Prostate gland (tissue), 2 donors: ENCODE measurements around the gene SCAMP2. TPM values are rescaled to one million over a fixed set of nuclear protein-coding genes. Genes with fewer than 3 reads are reported as not detected.

Experiments
- DNase-seq: peaks from one replicate; pipeline ENCODE4 v3.0.0-alpha.2; 2019; ENCODE audit warnings: low spot score
- H3K27ac ChIP-seq, 2 donors: fragments of 200-600 bp; sonication (generic); 2 replicates each; pipeline ENCODE4 v1.5.1; 2017 to 2019
- H3K27me3 ChIP-seq: fragments of 200-600 bp; sonication (generic); replicated peaks from 2 replicates; pipeline ENCODE4 v1.5.1; 2019; ENCODE audit not compliant: insufficient read depth
- H3K36me3 ChIP-seq, 2 donors: fragments of 200-600 bp; sonication (generic); 1 replicate in 1 of 2; 2 replicates in 1 of 2; pipeline versions ENCODE4 v1.5.1 to v1.8.1; 2017 to 2019
- H3K4me1 ChIP-seq: fragments of 200-600 bp; sonication (generic); replicated peaks from 2 replicates; pipeline ENCODE4 v1.5.1; 2019
- H3K4me3 ChIP-seq, 2 donors: fragments of 200-600 bp; sonication (generic); 2 replicates each; pipeline ENCODE4 v1.5.1; 2017 to 2019
- H3K9me3 ChIP-seq: fragments of 200-600 bp; sonication (generic); 2 replicates; pipeline ENCODE4 v1.5.1; 2017
- CTCF ChIP-seq, 4 experiments: fragments of 200-600 bp in 2 of 4; fragments of 450-650 bp in 2 of 4; sonication (generic) in 2 of 4; IDR thresholded peaks; 1 replicate in 3 of 4; 2 replicates in 1 of 4; pipeline ENCODE4 v1.5.1; 2016 to 2019; ENCODE audit warnings: antibody characterized with exemption in 4 of 4, mild to moderate bottlenecking in 2 of 4, moderate library complexity in 2 of 4
- POLR2A ChIP-seq: fragments of 450-650 bp; IDR thresholded peaks from one replicate; pipeline ENCODE4 v1.6.1; 2016; ENCODE audit warnings: antibody characterized with exemption, mild to moderate bottlenecking
- POLR2AphosphoS5 ChIP-seq: sonication (generic); formaldehyde crosslinking; IDR thresholded peaks from one replicate; pipeline ENCODE4 v1.6.1; 2017; ENCODE audit warnings: antibody characterized with exemption
- WGBS: methylation state at CpG from one replicate; pipeline ENCODE4 v1.1.5; 2018; 5-methylcytosine and 5-hydroxymethylcytosine counted together
- intact Hi-C: fragments of 100-400 bp; cut with DNase I; formaldehyde crosslinking; loops from one replicate; pipeline ENCODE4 v1.14.2; 2022
- total RNA-seq, 2 donors: library from RNA; depleted of rRNA; stranded (reverse); fragments of >200 nt; gene quantifications; one replicate each; pipeline ENCODE4 v1.1.0, GENCODE V29; 2016

The SCAMP2 gene
- total RNA-seq, 2 donors from 2014 or later, result 101 to 103 TPM

- 80% methylated on average over 15 of the region's 15 CpGs for WGBS
- Histone ChIP-seq H3K4me1 (peaks cover 7% of the 10 kb centered on the region), H3K27me3 (no peaks in the 10 kb centered on the region), H3K27ac (no peak overlapping the region), H3K36me3 (no peaks in the 10 kb centered on the region), H3K9me3 (no peaks in the 10 kb centered on the region), H3K4me3 (no peak overlapping the region)
- TF ChIP-seq CTCF (IDR thresholded peaks at IDR 0.05), result no peak
- TF ChIP-seq POLR2AphosphoS5, result no peak
- TF ChIP-seq POLR2A, result no peak
- intact Hi-C loops, result no loop called here
- DNase-seq, result no peak
Measured at GRCh38 chr15:74837482-74838136, 35.6 kb downstream of the SCAMP2 start.

GRCh38 chr15:74836846-74837245, 36.3 kb downstream of the SCAMP2 start:
- intact Hi-C loops, result no loop called here
- peaks cover 4% of the 10 kb centered on the region for H3K4me1 ChIP-seq
- TF ChIP-seq CTCF (IDR thresholded peaks at IDR 0.05), result no peak
- no peak for TF ChIP-seq POLR2AphosphoS5
- no peak for TF ChIP-seq POLR2A
- DNase-seq, result no peak
- H3K9me3 ChIP-seq, result no peaks in the 10 kb centered on the region
- H3K27me3 ChIP-seq, result no peaks in the 10 kb centered on the region
- WGBS, result 88% methylated on average over 7 of the region's 7 CpGs
- H3K4me3 ChIP-seq, result no peak overlapping the region
- no peaks in the 10 kb centered on the region for H3K36me3 ChIP-seq
- no peak overlapping the region for H3K27ac ChIP-seq

GRCh38 chr15:74835312-74835823, 37.8 kb downstream of the SCAMP2 start:
- Histone ChIP-seq H3K4me1 (no peaks in the 10 kb centered on the region), H3K9me3 (no peaks in the 10 kb centered on the region), H3K4me3 (no peak overlapping the region), H3K27me3 (no peaks in the 10 kb centered on the region), H3K27ac (no peak overlapping the region), H3K36me3 (no peaks in the 10 kb centered on the region)
- TF ChIP-seq POLR2AphosphoS5 (peak; percentile 46), CTCF (IDR thresholded peaks at IDR 0.05) (peak; percentile 10 to 75 (median 64)), POLR2A (no peak)
- intact Hi-C loops, result no loop called here
- WGBS, result 35% methylated on average over 4 of the region's 5 CpGs
- peak; percentile 50 for DNase-seq

GRCh38 chr15:74833376-74834107, 39.6 kb downstream of the SCAMP2 start:
- DNase-seq, result no peak
- intact Hi-C loops, result no loop called here
- no peak overlapping the region for H3K27ac ChIP-seq
- H3K27me3 ChIP-seq, result no peaks in the 10 kb centered on the region
- no peaks in the 10 kb centered on the region for H3K4me1 ChIP-seq
- H3K9me3 ChIP-seq, result no peaks in the 10 kb centered on the region
- no peaks in the 10 kb centered on the region for H3K36me3 ChIP-seq
- no peak overlapping the region for H3K4me3 ChIP-seq
- TF ChIP-seq POLR2AphosphoS5, result no peak
- no peak for TF ChIP-seq POLR2A
- no peak for TF ChIP-seq CTCF (IDR thresholded peaks at IDR 0.05)
- WGBS, result 68% methylated on average over 12 of the region's 12 CpGs
